ENCODE data around the gene TMEM203. TPM values are rescaled to one million over a fixed set of nuclear protein-coding genes. Genes with fewer than 3 reads are reported as not detected.
"Not testable (repeated sequence)": the region's sequence is repeated elsewhere in the genome, so short reads cannot be mapped to it uniquely, and the experiment has no call there.

TMEM203 gene
- total and polyA plus RNA-seq, 12 donors: 21.7 to 48.4 (median 40.0) TPM

- intact Hi-C loops (cut with DNase I): no loop called here
Measured at GRCh38 chr9:137245450-137246421, 40.3 kb upstream of the TMEM203 start.

GRCh38 chr9:137244486-137245449, 39.3 kb upstream of the TMEM203 start:
- Histone ChIP-seq H3K36me3 (replicated peaks in 1 of 2) (peaks cover 0 to 18% of the 10 kb centered on the region in 2 donors), H3K4me3 (no peak overlapping the region), H3K27me3 (no peaks in the 10 kb centered on the region), H3K27ac (no peak overlapping the region), H3K4me1 (replicated peaks in 1 of 2) (peaks cover 5 to 24% of the 10 kb centered on the region in 2 donors), H3K9me3 (replicated peaks in 1 of 3) (no peaks in the 10 kb centered on the region)
- intact Hi-C loops (cut with DNase I): no loop called here
- DNase-seq: no peak
- no peak for TF ChIP-seq POLR2A (IDR thresholded peaks at IDR 0.05)
- TF ChIP-seq CTCF (IDR thresholded peaks at IDR 0.05): no peak
- WGBS, 4 donors: 66 to 78% (median 77%) methylated on average over 15 to 36 of the region's 36 CpGs

More at GRCh38 chr9:137245450-137246421, 40.3 kb upstream of the TMEM203 start:
- Histone ChIP-seq H3K27ac (no peak overlapping the region), H3K4me1 (replicated peaks in 1 of 2) (peaks cover 0 to 25% of the 10 kb centered on the region in 2 donors), H3K27me3 (no peaks in the 10 kb centered on the region), H3K4me3 (no peak overlapping the region), H3K9me3 (replicated peaks in 1 of 3) (no peaks in the 10 kb centered on the region), H3K36me3 (replicated peaks in 1 of 2) (peaks cover 0 to 18% of the 10 kb centered on the region in 2 donors)
- 89 to 92% (median 90%) methylated on average over 13 to 25 of the region's 25 CpGs for WGBS, 4 donors
- DNase-seq: no peak
- TF ChIP-seq POLR2A (IDR thresholded peaks at IDR 0.05) (no peak), CTCF (IDR thresholded peaks at IDR 0.05) (no peak)

- peaks cover 0 to 18% of the 10 kb centered on the region in 2 donors for H3K36me3 ChIP-seq (replicated peaks in 1 of 2)
- H3K27ac ChIP-seq: no peak overlapping the region
- no peak overlapping the region for H3K4me3 ChIP-seq
- TF ChIP-seq CTCF (IDR thresholded peaks at IDR 0.05) (no peak), POLR2A (IDR thresholded peaks at IDR 0.05) (no peak)
- no peaks in the 10 kb centered on the region for H3K27me3 ChIP-seq
- H3K4me1 ChIP-seq (replicated peaks in 1 of 2): peaks cover 7 to 33% of the 10 kb centered on the region in 2 donors
- intact Hi-C loops (cut with DNase I): no loop called here
- 73 to 77% (median 76%) methylated on average over 12 to 15 of the region's 15 CpGs for WGBS, 4 donors
- no peaks in the 10 kb centered on the region for H3K9me3 ChIP-seq (replicated peaks in 1 of 3)
- no peak for DNase-seq
Measured at GRCh38 chr9:137243626-137244485, 38.4 kb upstream of the TMEM203 start.

- H3K27ac ChIP-seq; intact Hi-C loops (cut with DNase I); H3K9me3 ChIP-seq (replicated peaks in 1 of 3); DNase-seq; H3K4me3 ChIP-seq; H3K27me3 ChIP-seq: not testable (repeated sequence)
- WGBS, 4 donors: 82 to 94% (median 92%) methylated on average over 2 to 18 of the region's 18 CpGs
- Histone ChIP-seq H3K36me3 (replicated peaks in 1 of 2) (peaks cover 0 to 18% of the 10 kb centered on the region in 2 donors), H3K4me1 (replicated peaks in 1 of 2) (peaks cover 7 to 37% of the 10 kb centered on the region in 2 donors)
Measured at GRCh38 chr9:137243266-137243625, 37.8 kb upstream of the TMEM203 start.
